ENCODE data around the gene TSFM.
"Not testable (repeated sequence)": the region's sequence is repeated elsewhere in the genome, so short reads cannot be mapped to it uniquely, and the experiment has no call there.

Gene TSFM

DNA sequence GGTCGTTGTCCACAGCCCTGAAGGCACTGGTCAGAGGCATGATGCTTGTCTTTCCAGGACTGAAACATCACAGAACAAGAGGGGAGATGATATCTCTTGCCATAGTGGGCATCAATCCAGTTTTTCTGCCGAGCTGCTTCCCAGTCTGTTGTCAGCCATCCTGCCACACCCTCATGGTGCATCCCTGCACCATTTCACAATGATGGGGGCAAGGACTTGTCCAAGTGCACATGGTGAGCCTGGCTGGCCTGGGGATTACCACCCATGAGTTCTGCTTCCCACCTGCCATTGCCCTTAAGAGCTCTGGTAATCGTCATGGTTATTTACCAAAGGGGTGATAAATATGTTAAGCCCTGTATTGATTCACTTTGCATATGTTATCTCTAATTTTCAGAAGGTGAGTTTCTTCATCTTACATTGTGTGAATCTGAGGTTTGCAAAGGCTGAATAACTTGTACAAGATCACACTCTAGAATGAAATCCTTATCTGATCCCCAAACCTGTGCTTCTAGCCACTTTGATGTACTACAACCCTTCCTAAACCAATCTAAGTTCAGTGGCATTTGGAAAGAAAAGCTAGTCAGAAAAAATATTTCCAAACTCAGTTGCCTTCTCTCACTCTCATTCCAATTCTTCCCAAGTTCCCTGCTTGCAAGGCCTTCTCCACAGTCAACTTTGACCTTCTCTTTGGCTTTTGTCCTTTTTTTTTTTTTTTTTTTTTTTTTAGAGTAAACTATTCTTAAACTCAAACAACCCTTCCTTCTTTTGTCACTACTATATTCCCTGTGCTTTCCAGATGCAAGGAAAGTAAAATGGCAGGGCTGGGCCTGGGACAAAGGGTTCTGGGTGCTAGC is 33.6 kb downstream of the TSFM start:
- DNase-seq, result peak; percentile 44

DNA sequence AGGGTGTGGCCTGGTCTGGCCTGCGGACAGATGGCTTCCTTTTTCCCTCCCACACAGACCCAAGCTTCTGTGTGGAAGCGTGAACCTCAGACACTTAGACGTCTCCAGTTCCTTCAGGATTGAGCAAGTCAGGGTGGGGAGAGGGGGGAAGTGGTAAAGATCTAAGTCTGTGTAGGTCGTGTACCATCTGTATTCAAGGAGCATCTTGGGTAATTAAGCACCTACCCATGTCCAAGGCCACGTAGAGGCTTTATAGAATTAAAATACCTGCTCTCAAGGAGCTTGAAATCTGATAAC is 34.2 kb downstream of the TSFM start:
- DNase-seq, result no peak

DNA sequence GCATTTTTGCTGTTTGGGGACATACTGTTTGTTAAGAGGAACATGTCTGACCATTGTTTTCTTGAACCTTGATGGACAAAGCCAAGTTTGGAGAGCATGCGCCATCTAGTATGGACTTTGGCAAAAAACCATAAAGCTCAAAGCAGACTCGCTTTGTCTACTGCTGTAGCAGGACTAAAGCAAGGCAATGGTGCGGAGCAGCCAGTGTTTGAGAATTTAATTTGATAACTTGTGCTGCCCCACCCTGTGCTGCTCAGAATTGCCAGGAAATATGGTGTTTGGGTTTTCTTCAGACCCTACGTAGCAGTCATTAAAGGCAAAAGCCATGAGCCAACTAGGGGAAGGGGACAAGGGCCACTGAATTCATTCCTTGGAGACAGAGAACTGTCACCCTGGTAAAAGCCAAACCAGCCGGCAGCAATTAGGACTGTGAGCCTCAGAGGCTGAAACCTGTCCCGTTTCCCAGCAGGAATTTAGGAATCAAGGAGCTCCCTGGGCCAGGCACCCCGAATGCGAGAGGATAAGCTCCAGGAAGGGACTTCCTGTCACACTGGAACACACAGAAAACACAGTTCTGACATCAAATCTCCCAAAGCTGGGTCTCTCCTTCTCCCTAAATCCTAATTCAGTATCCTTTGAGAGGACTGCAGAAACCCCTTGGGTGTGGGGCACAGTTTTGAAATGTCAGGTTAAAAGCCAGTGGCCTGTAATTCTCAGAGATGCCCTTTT is 34.8 kb downstream of the TSFM start:
- DNase-seq, result no peak

DNA sequence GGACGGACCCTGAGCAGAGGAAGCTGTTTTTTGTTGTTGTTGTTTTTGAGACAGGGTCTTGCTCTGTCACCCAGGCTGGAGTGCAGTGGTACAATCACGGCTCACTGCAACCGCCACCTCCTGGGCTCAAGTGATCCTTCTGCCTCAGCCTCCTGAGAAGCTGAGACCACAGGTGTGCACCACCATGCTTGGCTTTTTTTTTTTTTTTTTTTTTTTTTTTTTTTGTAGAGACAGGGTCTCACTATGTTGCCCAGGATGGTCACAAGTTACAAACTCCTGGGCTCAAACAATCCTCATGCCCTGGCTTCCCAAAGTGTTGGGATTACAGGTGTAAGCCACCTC is 35.4 kb downstream of the TSFM start:
- DNase-seq, result not testable (repeated sequence)

DNA sequence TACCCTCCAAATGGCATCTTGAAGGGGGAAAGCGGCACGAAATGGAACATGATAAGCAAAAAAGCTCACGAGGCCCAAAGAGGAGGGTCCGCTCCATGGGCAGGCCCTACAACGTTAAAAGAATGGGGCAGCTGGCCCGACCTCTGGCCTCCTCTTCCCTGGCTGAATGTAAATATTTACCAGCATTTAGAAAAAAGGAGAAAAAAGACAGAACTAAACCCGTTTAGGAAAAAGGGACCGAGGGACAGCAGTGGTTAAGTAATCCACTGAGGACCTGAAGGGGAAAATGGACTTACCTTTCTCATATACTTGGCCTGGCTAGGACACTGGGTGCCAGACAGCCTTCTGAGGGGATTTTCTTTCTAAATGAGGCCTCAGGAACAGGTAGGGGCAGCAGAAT is 37.5 kb downstream of the TSFM start:
- DNase-seq, result not testable (repeated sequence)

DNA sequence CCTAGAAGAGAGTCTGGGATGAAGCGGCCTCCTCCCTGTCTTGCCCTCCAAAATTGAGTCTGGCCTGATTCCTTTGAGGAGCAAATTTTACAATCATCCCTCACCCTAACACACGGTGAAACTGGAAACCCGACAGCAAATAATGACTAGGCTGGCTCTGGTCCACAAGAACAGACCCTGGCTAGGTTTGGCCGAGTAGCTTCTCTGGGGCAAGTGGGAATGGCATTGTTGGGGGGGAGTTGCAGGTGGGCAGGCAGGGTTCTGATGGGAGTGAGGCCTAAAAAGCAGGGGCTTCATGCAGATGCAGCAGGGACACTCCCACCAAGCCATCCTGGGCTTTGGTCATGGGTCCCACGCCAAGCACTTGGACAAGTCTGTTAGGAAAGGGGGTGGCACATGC is 38.4 kb downstream of the TSFM start:
- not testable (repeated sequence) for DNase-seq

DNA sequence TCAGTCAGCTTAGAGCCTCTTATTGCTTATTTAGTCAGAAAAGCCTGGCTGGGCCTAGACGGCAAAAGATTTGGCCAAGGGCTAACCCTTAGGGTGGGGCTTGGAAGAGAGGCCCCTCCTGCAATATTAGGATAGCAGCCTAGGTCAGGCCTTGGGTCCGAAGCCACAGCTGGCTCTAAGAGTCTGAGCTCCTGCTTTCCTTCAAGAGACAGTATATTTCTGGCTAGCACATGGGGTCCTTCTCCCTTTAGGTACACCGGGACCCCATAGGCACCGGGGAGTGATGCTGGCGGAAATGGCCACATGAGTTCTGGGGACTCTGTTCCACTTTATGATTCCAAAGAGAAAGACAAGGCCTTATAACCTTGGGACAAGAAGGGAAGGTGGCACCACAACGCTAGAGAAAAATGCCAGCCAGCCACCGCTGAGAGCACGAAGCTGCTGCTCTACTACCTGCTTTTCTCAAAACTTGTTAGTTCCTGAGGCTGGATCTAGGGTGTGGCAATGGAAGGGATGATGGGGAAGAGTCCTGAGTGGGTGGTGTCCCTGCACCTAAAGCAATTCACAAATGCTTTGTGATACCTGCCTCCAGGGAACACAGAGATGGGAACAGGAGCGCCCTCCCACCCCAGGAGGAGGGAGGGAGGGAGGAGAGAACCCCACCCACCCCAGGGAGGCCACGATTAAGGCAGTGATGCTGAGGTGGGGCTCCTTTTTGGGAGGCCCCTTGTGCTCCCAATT is 39.1 kb downstream of the TSFM start:
- no peak for DNase-seq

DNA sequence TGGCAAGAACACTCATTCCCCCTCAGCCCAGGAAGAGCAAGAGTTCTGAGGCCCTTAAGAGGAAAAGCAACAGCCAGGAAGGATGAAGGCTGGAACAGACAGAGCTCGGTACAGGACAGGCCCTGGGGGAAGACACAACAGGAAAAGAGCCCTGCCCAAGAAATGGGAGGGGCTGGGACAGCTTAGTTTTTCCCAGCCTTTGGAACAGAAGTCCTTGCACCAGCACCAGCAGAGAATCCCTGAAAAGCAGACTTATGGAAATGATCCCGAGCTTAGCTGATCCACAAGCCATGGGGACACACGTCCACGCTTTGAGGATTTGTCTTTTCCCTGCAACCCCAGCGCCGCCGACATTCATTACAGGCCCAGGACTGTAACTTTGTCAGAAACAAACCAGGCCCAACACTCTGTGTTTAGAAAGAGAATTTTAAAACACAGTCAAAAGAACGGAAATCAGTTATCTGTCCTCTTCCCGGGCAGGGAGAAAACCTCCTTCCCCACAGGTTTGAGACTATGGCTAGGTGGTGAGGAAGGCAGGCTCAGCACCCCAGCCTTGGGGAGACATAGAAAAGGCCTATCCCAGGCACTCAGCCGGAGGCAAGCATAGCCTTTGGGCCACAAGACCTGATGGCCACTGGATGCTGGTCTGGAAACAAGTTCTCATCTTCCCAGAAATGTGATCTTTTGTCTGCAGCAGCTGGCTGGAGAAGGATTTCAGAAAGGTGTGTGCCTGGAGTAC is 40.0 kb downstream of the TSFM start:
- no peak for DNase-seq

DNA sequence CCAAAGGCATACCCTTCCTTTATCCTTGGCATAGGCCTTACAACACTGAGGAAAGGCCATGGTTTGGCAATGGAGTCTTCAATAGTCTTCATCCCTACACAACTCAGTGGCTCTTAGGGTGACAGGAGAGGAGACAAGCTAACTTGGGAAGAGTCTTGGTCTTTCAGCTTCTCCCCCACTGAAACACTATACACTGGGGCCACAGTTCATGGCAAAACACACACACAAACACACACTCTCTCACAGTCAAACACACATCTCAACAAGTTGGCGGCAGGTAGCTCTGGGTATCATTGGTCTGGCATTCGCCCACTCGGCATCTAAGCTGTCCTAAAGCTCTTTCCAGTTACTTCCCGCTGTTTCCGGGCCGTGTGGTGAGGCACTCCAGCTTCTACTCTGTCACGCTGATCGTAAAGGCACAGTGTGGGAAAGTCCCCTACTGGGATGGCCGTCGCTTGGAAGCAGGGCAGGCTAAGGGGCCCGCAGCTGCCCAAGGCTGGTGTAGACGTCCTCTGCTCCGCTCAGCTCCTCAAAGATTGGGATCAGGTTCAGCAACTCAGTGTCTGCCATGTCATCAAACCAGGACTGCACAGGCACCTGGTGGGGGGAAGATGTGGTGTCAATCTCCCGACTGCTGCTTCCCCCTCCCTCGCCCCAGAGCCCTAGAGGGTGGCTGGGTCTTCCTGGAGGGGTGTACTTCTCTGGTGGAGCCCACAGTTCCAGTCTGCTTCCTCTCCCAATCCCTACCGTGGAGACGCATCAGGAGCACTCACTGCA is 40.7 kb downstream of the TSFM start:
- no peak for DNase-seq

DNA sequence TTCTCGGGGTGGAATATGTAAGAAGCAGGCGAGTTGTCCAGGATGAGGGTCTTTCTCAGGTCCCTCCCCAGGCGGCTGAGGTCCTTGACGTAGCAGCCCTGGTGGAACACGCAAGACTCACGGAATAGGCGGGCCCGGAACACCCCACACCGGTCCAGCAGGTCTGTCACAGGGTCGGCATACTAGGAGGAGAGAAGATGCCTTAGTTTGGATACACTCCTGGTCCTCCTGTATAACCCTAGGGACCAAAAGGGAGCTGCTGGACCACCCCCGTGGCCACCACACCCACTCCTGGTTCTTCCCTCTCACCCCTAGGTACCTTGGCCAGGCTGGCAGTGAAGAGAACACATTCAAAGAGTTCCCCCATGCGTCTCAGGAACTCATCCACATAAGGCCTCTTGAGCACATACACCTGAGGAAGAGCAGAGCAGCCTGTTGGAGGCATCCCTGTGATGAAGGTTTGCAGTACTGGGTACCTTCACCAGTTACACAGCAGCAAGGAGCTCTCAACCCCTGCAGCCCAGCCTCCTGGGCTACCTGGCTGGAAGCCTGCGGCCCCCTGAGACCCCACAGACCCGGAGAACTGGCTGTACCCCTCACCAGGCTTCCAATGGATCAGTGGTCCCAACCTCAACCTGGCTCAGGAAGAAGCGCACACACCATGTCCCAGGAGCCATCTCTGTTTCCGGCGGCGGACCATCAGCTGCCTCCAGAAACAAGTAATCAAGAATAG is 41.5 kb downstream of the TSFM start:
- DNase-seq, result no peak

DNA sequence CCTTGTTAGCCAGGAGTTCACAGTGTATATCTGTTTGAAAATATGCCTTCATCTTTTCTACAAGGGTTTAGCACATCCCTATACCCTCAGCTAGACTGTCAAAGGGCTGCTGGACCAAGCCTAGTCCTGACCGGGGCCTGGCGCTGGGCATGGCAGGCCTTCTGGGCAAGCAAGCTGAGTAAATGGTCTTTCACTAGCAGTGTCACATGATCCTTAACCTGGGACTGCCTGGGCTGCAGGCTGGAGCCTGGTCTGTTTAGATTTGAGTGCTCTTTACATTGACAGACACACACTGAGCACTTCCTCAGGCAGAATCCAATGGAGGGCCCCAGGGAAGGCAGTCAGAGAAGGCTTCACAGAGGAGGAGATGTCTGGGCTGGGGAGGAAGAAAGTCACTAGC is 42.9 kb downstream of the TSFM start:
- DNase-seq, result no peak

DNA sequence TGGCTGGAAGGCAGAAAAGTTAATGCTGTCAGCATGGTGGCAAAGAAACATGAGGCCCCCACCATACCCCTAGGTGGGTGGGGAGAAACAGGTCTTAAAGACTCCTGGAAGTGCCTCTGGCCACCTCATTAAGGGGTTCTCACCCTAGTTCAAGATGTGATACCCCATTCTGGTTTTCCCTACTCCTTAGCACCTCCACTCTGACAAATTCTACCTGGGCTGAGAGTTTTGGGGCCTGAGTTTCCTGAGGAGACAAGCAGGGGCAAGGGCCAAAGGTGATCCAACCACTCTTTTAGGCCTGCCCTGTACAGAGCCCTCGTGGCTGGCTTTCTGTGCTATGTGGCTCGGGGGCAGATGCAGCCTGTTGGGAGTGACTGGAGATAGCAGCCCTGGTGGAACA is 43.8 kb downstream of the TSFM start:
- DNase-seq, result no peak

DNA sequence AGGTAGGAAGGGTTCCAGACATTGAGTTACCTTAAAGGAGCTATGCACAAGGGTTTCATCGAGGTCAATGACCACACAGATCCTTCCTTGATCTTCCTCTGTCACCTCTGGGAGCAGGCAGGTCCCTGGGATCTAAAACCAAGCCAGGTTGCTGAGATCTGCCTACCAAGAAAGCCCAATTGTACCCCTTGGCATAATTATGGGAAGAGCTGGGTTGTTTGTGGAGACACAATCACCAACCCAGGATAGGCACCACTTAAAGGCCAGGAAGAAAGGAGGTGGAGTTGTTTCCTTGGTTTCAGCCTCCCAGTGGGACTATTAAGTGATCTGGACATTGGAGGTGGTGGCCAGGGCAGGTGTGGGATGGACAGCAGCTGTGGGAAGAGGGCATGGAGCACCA is 44.4 kb downstream of the TSFM start:
- DNase-seq, result no peak

DNA sequence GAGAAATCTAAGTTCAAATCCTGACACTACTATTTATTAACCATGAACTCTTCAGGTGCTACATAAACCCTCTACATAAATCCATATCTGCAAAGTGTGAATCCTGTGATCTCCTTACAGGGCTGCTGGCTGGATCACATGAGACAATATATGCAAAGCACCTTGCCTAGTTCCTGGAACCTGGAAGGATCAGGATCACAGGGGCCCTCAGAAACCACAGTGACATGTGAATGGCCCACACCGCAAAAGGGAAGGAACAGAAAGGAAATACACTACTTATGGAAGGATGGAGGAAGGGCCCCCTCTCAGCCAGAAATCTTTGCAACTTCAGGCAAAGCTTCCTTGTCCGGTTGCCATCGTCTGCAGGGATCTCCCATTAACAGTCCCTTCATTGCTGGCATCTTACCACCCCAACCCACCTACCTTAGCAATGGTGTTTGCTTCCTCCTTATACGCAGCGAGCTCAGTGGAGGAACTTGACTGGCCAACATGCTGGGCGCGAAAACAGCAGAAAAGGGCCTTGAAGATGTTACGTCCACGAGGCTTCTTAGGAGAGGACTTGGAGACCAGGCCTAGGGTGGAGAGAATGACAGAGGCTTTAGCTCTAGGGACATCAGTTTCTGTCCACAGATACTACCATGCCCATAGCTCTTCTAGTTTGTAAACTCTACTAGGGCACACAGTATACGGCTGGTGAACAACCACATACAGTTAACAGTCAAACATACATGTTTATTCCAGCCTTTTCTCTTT is 46.6 kb downstream of the TSFM start:
- no peak for DNase-seq

DNA sequence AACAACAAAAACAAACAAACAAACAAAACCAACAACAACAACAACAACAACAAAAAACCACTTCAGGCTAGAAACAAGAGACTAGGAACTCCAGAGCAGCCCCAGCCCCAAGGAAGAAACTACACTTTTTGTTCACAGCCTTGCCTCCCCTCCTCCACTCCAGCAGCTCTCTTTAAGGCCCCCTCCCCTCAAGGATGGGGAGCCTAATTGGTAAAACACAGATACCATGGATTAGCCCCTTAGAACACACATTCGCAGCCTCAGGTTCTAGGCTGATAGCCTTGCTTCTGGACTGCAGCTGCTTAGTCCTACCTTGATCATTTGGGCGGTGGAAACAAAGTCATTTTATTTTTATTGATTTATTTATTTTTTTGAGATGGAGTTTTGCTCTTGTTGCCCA is 47.8 kb downstream of the TSFM start:
- DNase-seq, result no peak

DNA sequence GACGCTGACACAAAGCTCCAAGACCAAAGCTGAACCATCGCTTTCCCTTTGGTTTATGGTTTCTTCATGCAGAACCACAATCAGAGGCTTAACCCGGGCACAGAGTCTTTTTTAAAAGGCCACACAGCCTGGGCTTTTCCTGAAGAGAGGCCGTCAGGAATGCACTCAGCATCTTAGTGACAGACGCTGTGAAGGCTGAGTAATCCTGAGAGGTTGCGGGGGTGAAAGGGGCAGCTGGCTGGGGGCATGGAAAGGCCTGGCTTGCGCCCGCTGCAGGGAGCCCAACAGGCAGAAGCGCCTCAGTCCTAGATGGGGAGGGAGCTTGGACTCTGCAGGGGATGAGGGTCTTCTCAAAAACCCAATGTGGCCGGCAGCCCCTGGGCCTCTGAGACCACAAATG is 50.4 kb downstream of the TSFM start:
- DNase-seq, result no peak

DNA sequence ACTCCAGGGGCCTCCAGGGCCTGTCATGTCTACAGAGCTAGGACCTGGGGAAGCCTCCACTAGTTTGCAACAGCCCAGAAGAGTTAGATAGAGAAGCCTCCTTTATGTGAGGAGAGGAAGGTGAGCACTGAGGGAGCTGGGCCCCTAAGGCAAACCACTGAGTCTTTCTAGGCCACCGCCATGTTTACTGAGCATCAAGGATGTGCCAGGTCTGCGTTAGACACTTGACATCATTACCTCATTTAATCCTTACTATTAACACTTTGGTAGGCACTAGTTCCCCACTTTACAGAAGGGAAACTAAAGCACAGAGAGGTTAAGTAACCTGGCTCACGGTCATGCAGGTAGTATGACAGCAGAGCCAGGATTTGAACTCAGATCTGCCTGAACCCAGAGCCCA is 51.1 kb downstream of the TSFM start:
- DNase-seq, result no peak

DNA sequence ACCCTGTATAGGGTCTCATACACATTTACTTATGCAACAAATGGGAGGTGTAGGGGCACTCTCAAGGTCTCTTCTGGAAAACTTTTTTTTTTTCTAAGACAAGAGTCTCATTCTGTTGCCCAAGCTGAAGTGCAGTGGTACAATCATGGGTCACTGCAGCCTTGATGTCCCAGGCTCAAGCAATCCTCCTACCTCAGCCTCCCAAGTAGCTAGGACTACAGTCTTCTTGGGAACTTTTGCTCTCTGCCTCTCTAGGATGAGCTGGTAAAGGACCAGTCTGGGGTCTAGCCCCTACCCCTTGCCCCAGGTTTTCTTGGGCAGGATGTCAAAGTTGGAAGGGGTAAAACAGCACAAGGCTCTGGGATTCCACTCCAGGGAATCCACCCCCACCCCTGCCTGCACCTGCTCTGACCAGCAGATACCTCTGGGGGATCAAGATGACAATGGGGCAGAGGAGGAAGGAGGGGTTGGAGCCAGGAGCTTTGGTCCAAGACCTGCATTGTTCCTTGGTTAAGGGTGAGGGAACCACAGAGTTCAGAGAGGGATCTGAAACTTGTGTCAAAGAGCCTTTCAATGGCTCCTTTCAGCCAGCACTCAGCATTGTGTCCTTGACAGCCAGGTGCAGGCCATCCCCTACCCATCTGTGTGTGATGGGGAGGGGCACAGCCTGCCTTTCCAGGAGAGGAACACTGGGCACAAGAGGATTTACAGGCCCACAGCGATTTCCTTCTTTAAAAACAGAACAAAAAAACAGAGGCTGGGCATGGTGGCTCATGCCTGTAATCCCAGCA is 51.7 kb downstream of the TSFM start:
- DNase-seq, result no peak

DNA sequence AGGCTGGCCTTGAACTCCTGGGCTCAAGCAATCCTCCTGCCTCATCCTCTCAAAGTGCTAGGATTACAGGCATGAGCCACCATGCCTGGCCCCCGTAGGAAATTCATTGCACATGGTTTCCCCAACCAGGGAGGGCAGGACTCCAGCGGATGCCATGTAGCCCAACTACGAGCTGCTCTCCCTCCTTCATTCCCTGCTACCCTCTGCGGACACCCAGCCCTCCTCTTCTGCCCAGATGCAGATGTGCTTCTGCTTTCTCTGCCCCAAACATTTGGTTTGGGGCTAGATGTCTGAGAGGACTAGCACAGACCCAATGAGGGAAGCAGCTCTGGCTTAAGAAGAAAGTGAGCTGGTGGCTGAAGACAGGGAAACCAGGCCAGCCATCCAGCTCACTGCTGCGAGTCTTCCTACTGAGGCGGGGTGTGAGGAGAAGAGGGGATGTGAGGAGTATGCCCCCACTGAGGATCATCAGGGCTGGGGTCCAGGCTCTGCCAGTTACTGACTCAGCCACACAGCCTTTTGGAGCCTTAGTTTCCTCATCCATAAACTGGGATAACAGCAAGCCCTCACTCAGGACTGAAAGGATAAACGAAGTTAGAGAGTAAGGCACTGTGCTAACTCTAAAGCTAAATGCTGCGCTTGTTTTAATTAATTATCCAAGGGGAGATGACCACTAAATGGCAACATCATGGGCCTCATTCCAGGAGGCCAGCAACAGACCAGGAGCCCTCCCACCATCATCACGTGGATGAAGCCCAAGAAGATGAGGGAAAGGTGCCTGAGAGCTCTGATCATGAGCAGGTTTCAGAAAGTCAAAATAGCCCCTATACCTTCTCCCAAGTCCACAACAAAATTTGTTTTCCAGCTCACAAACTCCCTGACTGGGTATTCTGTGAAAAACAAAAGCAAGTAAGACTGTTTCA is 53.0 kb downstream of the TSFM start:
- DNase-seq, result no peak

Measured in COR-L47 (cell line).